Forelimb muscle (tissue), 1 donor: ENCODE data around the gene ANKS3. TPM values are rescaled to one million over a fixed set of nuclear protein-coding genes. Genes with fewer than 3 reads are reported as not detected.
A peak's percentile ranks its signal among the peaks of the same experiment; 100 is the strongest.

Source experiments
- DNase-seq: peaks from one replicate; pipeline ENCODE4 v3.0.0-alpha.2; 2013; ENCODE audit warnings: low read depth
- polyA plus RNA-seq: library from polyadenylated mRNA; unstranded; fragments of 120-200 nt; gene quantifications from one replicate; pipeline ENCODE4 v1.2.1, GENCODE V29; 2013; ENCODE audit not compliant: insufficient read length

ANKS3 gene, protein sequence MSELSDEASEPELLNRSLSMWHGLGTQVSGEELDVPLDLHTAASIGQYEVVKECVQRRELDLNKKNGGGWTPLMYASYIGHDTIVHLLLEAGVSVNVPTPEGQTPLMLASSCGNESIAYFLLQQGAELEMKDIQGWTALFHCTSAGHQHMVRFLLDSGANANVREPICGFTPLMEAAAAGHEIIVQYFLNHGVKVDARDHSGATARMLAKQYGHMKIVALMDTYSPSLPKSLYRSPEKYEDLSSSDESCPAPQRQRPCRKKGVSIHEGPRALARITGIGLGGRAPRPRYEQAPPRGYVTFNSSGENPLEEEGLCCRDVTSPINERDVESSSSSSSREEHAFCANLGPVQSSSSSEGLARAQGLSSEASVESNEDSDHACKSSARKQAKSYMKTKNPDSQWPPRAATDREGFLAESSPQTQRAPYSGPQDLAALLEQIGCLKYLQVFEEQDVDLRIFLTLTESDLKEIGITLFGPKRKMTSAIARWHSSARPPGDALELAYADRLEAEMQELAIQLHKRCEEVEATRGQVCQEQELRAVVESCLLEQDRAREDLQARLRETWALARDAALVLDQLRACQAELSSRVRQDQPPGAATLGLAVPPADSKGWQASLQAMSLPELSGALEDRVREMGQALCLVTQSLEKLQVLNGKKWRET
- polyA plus RNA-seq: 16.0 TPM

DNA sequence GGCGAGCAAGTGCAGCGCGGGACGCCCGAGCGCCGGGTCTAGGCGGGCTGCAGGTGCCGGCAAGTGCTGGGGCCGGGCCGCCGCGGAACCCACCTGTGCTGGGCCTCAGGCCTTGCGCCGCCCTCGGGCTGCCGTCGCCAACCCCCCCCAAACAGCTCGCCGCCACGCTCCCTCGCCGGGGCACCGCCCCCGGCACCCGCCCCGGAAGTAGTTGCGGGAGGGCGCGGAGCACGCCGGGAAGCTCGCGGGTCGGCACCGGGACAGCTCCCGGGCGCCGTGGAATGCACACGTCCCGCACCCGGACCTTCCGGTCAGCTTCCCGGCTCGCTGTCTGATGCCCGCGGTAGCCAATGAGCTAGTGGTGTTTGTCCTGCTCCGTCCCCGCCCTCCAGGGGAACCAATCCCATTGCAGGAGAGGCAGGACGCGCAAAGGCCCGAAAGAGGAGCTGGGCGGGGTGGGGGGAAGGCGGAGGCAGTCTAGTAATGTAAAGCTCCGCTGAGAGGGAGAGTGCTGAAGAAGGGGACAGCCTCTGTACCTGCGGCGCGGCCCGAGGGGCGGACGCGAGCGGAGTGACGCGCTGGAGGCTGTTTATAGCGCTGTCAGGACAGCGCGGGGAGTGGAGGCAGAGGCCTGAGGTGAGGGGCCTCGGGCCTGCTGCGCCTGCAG lies at the start of gene ANKS3, which contains the start of gene DNAAF8:
Gene ANKS3 (minus strand): TSS at position 209 of the 667 bp plus-strand sequence. CDS start 4,122 bp downstream, outside the sequence.
Gene DNAAF8 (plus strand): TSS at position 475 of the 667 bp plus-strand sequence. CDS start 1,978 bp downstream, outside the sequence.
- DNase-seq: peak; percentile 85

DNA sequence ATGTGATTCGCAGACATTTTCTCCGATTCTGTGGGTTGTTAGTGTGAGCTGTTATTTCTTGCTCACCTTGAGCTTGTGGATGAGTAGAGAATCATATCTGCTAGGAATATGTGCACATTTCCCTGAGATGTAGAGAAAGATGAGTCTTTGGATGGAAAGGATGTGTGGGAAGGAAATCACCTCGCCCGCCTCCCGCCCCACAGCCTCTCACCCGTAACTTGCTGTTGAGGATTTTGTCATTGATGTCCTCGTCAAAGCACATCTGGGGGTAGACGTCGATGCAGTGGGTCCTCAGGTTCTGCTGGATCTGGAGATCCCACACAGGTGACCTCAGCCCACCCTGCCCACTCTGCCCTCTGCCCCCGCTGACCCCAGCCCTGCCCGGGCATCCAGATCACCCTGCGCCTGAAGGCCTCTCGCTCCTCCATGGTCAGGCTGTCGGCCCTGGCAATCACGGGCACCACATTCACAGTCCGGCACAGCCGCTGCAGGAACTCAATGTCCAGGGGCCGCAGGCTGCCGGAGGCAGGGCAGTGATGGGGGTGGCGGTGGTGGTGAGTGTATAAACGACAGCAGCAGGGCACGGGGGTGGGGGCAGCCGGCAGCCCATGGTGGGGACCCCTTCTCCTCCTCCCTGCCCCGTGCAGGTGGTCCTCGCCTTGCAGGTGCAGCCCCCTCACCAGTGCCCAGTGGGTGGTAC lies 49.3 kb upstream of the ANKS3 start:
- DNase-seq: no peak

DNA sequence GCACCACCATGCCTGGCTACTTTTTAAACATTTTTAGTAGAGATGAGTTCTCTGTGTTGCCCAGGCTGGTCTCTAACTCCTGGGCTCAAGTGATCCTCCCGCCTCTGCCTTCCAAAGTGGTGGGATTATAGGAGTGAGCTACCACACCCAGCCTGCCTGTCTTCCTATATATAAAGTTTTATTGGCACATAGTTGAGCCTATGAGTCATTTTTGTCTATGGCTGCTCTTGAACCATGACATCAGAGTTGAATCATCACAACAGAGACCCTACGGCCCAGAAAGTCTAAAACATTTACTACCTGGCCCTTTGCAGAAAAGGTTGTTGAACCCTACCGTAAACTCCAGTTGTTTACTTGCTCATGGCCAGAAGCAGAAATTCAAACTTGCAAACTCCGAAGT lies 46.2 kb upstream of the ANKS3 start:
- no peak for DNase-seq

DNA sequence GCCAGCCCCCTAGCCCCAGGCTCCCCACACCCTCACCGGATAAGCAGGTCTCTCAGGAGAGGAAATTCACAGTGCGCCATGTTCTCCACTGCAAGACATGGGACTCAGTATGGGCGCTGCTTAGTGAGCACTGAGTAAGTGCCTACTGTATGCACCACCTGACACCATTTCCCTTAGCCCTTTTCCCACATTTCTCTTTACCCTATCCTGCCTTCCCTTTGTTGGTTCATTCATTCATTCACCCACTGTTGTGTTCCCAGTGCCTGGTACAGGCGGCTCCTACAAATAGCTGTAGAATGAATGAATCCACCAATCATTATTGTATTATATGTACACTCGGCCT lies 44.0 kb upstream of the ANKS3 start:
- DNase-seq: no peak

DNA sequence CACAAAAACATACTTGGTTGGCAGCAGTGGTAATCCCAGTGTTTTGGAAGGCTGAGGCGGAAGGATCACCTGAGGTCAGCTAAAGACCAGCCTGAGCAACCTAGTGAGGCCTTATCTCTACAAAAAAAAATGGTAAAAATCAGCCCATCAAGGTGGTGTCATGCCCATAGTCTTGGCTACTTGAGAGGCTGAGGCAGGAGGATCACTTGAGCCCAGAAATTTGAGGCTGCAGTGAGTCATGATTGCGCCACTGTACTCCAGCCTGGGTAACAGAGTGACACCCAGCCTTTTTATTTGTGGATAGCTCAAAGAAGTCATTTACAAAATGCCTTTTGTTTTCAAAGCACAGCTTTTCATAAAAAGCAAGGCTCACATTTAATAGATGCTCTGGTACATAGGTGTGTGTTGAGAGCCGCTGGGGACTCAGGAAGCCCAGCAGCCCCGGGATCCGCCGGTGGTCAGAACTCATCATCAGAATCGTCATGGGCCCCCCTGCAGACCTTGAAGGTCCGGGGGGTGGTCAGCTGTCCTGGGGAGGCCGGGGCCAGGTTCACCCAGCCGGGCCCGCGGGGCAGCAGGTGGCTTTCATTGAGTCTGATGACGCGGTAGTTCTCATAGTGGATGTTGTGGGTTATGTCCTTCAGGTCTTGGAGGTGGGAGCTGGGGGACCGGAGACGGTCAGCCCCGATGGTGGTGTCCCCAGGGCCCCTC lies 43.4 kb upstream of the ANKS3 start:
- DNase-seq: no peak

DNA sequence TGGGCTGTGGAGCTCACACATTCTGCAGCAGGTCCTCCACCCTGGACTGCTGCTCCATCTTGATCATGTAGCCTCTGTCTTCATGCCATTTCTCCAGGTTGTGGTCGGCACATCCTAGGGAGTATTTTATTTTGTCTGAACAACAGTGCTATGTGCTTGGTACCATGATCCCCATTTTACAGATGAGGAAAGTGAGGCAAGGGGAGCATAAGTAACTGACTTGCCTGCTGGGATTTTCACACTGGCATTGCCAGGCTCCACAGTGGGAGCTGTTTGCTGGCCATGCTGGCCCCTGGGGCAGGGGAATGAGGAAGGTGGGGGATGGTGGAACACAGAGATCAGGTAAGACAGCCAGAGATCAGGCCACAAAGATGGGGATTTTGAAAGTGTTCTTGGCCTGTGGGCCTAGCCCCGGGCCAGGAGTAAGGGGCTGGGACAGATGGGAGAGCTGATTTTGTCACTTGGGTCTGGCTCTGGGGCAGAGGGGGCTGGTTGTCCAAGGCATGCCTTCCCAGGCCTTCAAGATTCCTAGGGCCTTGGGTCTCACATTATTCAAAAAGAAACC lies 42.2 kb upstream of the ANKS3 start:
- no peak for DNase-seq

DNA sequence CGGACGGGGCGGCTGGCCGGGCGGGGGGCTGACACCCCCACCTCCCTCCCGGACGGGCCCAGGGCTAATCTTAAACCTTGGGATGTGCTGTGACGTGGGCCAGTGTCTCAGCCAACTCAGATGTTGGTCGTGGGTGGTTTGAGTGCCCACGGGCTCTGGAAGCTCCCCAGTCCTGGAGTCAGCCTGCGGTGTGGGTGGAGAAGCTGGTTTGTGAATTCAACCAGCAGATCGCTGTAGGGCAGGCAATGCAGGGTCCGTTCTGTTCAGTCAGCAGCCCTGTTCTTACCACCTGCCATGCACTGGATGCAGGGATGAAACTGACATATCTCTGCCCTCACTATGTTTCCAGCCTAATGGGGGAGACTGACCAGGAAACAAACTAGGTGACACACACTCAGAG lies 40.9 kb upstream of the ANKS3 start:
- DNase-seq: no peak

DNA sequence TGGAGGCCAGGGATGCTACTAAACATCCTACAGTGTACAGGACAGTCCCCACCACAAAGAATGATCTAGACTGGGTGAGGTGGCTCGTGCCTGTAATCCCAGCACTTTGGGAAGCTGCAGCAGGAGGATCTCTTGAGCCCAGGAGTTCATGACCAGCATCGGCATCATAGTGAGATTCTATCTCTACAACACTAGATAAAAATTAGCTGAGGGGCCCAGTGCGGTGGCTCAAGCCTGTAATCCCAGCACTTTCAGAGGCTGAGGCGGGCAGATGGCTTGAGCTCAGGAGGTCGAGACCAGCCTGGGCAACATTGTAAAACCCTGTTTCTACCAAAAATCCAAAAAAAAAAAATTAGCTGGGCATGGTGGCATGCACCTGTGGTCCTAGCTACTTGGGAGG lies 38.3 kb upstream of the ANKS3 start:
- DNase-seq: no peak

DNA sequence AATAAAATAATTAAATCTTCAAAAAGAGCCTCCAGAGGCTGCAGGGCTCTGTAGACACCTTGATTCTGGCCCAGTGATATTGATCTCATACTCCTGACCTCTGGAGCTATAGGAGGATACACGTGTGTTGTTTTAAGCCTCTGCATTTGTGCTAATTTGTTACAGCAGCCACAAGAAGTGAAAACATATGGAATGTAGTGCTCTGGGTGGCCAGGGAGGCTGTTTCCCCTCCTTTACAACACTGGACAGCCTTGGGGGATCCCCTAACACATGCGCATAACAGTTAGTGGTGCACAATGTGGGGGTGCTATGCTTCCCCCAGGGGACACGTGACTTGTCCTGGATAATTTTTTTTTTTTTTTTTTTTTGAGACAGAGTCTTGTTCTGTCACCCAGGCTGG lies 37.6 kb upstream of the ANKS3 start:
- no peak for DNase-seq

DNA sequence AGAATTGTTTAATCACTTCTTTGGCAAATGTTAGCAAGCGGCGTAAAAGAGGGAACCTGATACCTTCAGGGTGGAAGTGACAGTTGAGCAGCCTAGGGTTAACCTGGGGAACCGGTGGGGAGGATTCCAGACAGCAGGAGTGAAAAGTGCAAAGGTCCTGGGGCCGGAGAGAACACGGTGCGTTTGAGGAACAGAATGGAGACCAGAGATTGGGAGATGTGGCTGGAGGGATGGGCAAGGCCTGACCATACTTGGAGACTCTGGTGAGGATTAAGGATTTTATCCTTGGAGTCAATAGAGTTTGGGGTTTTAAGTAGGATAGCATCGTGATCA lies 35.2 kb upstream of the ANKS3 start:
- DNase-seq: no peak

DNA sequence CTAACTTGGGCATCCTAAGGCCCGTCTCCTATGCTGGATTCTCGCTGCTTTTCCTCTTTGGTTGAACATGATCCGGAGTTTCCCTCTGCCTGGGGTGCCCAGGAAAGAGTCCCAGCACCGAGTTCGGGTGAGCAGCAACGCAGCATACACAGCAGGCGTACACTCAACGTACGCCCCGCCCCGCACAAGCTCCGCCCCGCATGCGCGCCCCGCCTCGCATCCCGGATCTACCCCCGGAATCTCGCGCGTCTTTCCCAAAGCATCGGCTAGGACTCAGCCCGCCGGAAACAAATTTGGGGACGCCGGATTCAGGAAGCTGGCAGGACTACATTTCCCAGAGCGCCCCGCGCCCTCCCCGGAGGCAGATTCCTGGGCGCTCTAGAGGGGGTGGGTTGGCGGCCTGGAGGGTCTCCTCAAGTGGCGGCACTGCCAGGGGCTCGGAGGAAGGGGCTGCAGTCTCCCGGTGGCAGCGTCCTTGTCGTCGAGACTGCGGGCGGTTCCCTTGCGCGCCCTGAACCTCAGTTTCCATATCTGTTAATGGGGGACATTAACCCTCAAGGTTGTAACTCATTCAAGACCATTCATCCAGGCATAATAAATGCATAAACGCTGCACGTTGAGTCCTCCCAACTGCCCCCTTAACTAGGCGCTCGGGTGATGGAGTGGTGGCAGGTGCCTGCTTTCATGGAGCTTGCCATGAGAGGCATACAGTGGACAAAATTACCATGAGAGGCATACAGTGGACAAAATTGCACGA lies 34.7 kb upstream of the ANKS3 start:
- peak; percentile 85 for DNase-seq

DNA sequence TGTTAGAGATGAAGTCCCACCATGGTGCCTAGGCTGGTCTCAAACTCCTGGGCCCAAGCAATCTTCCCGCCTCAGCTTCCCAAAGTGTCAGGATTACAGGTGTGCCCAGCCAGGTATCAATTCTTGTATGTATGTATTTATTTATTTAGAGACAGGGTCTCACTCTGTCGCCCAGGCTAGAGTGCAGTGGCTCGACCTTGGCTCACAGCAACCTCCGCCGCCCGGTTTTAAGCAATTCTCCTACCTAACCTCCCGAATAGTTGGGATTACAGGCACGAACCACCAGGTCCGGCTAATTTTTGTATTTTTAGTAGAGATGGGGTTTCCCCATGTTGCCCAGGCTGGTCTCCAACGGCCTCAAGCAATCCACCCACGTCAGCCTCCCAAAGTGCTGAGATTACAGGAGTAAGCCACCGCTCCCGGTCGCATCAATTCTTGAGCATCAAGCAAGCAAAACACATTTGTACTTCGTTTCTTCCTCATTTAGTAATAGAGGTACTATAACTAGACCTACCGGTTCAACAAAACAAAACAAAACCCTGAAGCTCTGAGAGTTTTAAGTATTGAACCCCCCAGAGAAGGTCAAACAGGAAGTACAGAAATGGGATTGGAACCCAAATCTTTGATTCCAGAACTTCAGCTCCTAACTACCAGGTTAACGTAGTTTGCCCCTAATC lies 33.9 kb upstream of the ANKS3 start:
- no peak for DNase-seq

DNA sequence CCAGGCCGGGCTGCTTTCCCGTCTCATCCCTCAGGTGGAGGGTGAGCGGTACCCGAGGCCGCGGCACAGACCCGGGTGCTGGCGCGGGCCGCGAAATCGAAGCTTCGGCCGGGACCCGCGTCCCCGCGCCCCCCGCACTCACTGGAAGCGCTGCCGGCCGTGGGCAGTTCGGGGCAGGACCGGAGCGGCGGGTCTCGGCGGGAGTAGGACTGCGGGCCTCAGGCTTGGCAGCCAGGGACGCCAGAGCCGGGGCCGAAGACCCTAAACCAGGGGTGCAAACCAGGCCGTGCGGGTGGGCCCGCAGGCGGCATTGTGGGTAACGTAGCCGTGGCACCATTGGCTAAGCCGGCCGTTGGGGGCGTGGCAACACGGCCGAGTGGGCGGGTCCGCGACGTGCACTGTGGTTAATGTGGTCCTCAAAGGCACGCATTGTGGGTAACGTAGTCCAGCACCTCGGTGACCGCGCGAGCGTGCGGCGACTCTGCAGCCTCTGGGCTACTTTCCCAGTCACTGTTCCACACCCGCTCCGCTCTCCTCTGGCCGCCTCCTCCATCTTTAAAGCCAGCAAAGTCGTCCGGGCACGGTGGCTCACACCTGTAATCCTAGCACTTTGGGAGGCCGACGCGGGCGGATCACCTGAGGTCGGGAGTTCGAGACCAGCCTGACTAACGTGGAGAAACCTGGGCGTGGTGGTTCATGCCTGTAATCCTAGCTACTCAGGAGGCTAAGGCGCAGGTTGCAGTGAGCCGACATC lies 33.0 kb upstream of the ANKS3 start, which contains the start of gene ZNF500:
Gene ZNF500 (minus strand): TSS at position 288 of the 754 bp plus-strand sequence. CDS start 1,184 bp downstream, outside the sequence.
- peak; percentile 93 for DNase-seq

DNA sequence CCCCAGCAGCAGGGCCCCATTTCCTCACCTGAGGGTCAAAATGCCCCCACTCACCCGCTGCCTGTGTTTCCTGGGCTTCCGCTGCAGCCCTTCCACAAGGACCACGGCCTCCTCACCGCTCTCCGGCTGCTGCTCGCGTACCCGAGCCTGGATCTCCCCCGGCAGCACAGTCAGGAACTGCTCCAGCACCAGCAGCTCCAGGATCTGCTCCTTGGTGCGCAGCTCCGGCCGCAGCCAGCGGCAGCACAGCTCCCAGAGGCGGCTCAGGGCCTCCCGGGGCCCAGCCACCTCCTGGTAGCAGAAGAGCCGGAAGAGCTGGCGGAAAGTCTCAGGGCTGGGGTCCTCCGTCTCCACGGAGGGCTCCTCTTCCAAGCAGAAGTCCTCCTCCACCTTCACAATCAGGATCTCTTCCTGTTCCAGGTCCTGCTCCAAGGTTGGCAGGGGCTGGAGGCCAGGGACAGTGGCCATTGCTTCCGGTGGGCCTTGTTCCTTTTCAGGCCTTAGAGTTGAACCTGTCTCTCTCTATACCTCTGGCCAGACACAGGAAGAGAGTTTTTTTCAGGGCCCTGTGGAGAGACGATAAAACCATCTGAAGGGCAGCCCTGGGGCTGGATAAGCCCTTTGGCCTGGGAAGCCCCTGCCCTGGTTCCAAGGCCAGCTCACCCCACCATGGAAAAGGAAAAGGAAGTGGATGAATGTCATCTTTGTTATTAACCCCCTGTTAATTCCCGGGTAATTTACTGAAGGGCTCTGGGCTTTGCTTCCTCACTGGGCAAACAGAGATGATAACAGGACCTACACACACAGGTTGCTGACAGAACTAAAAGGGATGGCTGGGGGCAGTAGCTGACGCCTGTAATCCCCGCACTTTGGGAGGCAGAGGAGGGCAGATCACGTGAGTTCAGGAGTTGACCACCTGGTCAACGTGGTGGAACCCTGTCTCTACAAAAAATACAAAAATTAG lies 31.7 kb upstream of the ANKS3 start:
- DNase-seq: no peak

DNA sequence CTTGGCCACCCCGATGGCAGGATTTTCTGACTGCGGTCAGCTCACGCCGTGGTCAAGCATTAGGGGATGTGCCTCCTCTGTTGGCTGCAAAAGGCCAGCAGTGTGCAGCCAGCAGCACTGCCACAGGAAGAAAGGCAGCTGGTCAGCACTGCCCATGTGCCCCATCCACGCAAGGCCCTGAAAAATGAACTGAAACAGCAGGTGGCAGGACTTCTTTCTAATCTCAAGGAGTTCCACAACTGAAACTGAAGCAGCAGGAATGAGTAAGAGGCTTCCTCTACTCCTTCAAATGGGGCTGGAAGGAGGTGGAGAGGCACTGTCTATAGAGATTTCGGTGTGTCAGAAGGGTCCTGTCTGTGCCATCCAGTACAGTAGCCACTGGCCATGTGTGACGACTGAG lies 29.7 kb upstream of the ANKS3 start:
- no peak for DNase-seq

DNA sequence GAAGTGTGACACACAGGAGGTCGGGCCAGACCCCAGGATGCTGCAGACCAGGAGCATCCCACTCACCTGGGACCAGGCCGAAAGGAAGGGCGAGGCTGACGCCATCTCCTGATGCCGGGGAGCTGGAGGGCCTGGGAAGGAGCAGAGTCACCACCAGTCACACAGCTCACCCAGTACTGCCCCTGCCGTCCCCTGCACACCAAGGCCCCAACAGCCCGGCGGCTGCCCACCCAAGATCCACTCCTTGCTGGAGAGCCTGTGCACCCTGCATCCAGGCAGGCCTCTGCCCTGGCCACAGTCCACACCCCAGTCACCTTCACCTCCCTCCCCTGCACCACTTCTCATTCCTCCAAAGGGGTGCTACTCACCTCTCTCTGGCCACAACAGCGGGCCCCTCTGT lies 28.1 kb upstream of the ANKS3 start:
- no peak for DNase-seq

DNA sequence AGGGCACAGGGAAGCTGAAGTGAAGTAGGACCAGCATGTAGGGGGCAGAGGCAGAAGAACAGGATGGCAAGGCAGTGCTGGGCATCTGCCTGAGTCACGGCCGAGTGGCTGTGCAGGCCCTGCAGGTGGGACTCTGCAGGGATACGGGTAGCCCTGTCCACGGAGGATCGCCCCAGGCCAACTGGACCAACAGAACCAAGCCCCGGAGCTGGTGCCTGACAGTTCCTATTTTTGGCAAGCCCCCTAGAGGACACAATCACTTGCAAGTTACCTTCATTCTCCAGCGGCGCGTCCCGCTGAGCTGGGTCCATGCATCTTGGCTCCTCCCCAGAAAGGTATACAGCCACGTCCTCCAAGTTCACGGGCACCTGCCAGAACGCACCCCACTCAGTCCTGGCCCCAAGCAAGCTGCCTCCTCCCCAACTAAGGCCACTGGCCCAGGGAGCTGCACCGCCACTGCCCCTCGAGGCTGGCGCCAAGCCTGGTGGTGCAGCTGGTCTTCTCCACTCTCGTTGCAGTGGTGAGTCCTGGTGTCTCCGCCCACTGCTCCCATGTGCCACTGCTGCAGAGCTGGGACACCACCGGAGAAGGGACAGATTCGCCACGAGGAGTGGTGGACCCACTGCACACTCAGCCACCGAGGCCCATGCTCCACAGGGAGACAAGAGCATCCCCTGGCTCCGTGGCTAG lies 26.3 kb upstream of the ANKS3 start:
- DNase-seq: no peak
